ENCODE data around the gene RELA.

Gene RELA

GRCh38 chr11:65649656-65650546, 12.8 kb downstream of the RELA start:
- Histone ChIP-seq H3K4me3 (replicated peaks; ENCODE audit: insufficient read depth, low read length) (no peak overlapping the region), H3K27ac (replicated peaks) (no peak overlapping the region), H3K27me3 (ENCODE audit: insufficient read depth, poor library complexity, severe bottlenecking) (no peaks in the 10 kb centered on the region)
- DNase-seq (ENCODE audit: low read depth in 1 of 2, low spot score in 1 of 2), result no peak
- TF ChIP-seq POLR2AphosphoS5 (IDR thresholded peaks at IDR 0.05; ENCODE audit: low read depth), result no peak
- no peak for TF ChIP-seq CTCF (IDR thresholded peaks at IDR 0.05; ENCODE audit: insufficient read depth, low read length)
- no peak for TF ChIP-seq GABPA (IDR thresholded peaks at IDR 0.05; ENCODE audit: low read depth)
- no peak for TF ChIP-seq SPI1 (IDR thresholded peaks at IDR 0.05; ENCODE audit: borderline replicate concordance, low read depth)
- no peak for TF ChIP-seq REST (IDR thresholded peaks at IDR 0.05; ENCODE audit: insufficient replicate concordance, low read depth)

GRCh38 chr11:65648997-65649493, 13.7 kb downstream of the RELA start:
- H3K27me3 ChIP-seq (ENCODE audit: insufficient read depth, poor library complexity, severe bottlenecking), result no peaks in the 10 kb centered on the region
- TF ChIP-seq SPI1 (IDR thresholded peaks at IDR 0.05; ENCODE audit: borderline replicate concordance, low read depth) (no peak), POLR2AphosphoS5 (IDR thresholded peaks at IDR 0.05; ENCODE audit: low read depth) (no peak), GABPA (IDR thresholded peaks at IDR 0.05; ENCODE audit: low read depth) (no peak), CTCF (IDR thresholded peaks at IDR 0.05; ENCODE audit: insufficient read depth, low read length) (no peak), REST (IDR thresholded peaks at IDR 0.05; ENCODE audit: insufficient replicate concordance, low read depth) (no peak)
- no peak overlapping the region for H3K27ac ChIP-seq (replicated peaks)
- no peak overlapping the region for H3K4me3 ChIP-seq (replicated peaks; ENCODE audit: insufficient read depth, low read length)
- no peak for DNase-seq (ENCODE audit: low read depth in 1 of 2, low spot score in 1 of 2)

GRCh38 chr11:65646958-65647701, 15.6 kb downstream of the RELA start:
- H3K4me3 ChIP-seq (replicated peaks; ENCODE audit: insufficient read depth, low read length), result no peak overlapping the region
- no peak overlapping the region for H3K27ac ChIP-seq (replicated peaks)
- no peaks in the 10 kb centered on the region for H3K27me3 ChIP-seq (ENCODE audit: insufficient read depth, poor library complexity, severe bottlenecking)
- no peak for DNase-seq (ENCODE audit: low read depth in 1 of 2, low spot score in 1 of 2)
- no peak for TF ChIP-seq SPI1 (IDR thresholded peaks at IDR 0.05; ENCODE audit: borderline replicate concordance, low read depth)
- no peak for TF ChIP-seq POLR2AphosphoS5 (IDR thresholded peaks at IDR 0.05; ENCODE audit: low read depth)
- no peak for TF ChIP-seq GABPA (IDR thresholded peaks at IDR 0.05; ENCODE audit: low read depth)
- no peak for TF ChIP-seq REST (IDR thresholded peaks at IDR 0.05; ENCODE audit: insufficient replicate concordance, low read depth)
- TF ChIP-seq CTCF (IDR thresholded peaks at IDR 0.05; ENCODE audit: insufficient read depth, low read length), result no peak

All from HL-60 (cell line).